Esophagus squamous epithelium (tissue), 5 donors: Measurements from ENCODE around the gene SMARCA2. TPM values are rescaled to one million over a fixed set of nuclear protein-coding genes. Genes with fewer than 3 reads are reported as not detected.

ENCODE experiments used
- DNase-seq: peaks from one replicate; lab custom pipeline; 2025; lab: John Stamatoyannopoulos, UW
- H3K27ac ChIP-seq, 4 donors: fragments of 200-600 bp; sonication (generic); one replicate each; pipeline ENCODE4 v1.5.1; 2016 to 2019; ENCODE audit warnings: mild to moderate bottlenecking in 1 of 4
- H3K27me3 ChIP-seq, 4 donors: fragments of 200-600 bp; sonication (generic); 1 replicate in 3 of 4; 2 replicates in 1 of 4; pipeline versions ENCODE4 v1.5.1 to v1.6.0; 2017 to 2021; ENCODE audit warnings: antibody characterized with exemption in 1 of 4
- H3K36me3 ChIP-seq, 3 donors: fragments of 200-600 bp; sonication (generic); one replicate each; pipeline ENCODE4 v1.5.1; 2016 to 2019
- H3K4me1 ChIP-seq, 3 donors: fragments of 200-600 bp; sonication (generic); one replicate each; pipeline ENCODE4 v1.5.1; 2017 to 2019
- H3K4me3 ChIP-seq, 4 donors: fragments of 200-600 bp; sonication (generic); 1 replicate in 3 of 4; 2 replicates in 1 of 4; pipeline ENCODE4 v1.5.1; 2016 to 2019; ENCODE audit warnings: mild to moderate bottlenecking in 2 of 4, moderate library complexity in 1 of 4
- H3K9me3 ChIP-seq, 3 donors: fragments of 200-600 bp; sonication (generic); one replicate each; pipeline ENCODE4 v1.5.1; 2016 to 2019
- POLR2A ChIP-seq, 4 donors: fragments of 450-650 bp; IDR thresholded peaks; one replicate each; pipeline ENCODE4 v1.6.1; 2017; ENCODE audit warnings: antibody characterized with exemption in 4 of 4, mild to moderate bottlenecking in 4 of 4, moderate library complexity in 3 of 4
- WGBS, 2 donors: methylation state at CpG; one replicate each; pipeline ENCODE4 v1.1.5; 2018; 5-methylcytosine and 5-hydroxymethylcytosine counted together
- intact Hi-C: fragments of 100-400 bp; cut with DNase I; formaldehyde crosslinking; loops from one replicate; pipeline ENCODE4 v1.15.0; 2022
- total RNA-seq, 4 donors: library from RNA; depleted of rRNA; stranded (reverse); fragments of >200 nt; gene quantifications; one replicate each; pipeline ENCODE4 v1.1.0, GENCODE V29; 2016
- TF ChIP-seq, protein P1 (sequence below), 6 experiments: fragments of 450-650 bp in 4 of 6; fragments of 200-600 bp in 2 of 6; sonication (generic) in 2 of 6; IDR thresholded peaks; one replicate each; pipeline ENCODE4 v1.5.1; 2016 to 2019; ENCODE audit warnings: antibody characterized with exemption in 6 of 6, mild to moderate bottlenecking in 4 of 6, moderate library complexity in 4 of 6
- donor health status: DM: yes; HTN: yes; CAD: no.

The SMARCA2 gene
- total RNA-seq, 4 donors from 2014 or later = 51.0 to 93.3 (median 64.1) TPM

DNA sequence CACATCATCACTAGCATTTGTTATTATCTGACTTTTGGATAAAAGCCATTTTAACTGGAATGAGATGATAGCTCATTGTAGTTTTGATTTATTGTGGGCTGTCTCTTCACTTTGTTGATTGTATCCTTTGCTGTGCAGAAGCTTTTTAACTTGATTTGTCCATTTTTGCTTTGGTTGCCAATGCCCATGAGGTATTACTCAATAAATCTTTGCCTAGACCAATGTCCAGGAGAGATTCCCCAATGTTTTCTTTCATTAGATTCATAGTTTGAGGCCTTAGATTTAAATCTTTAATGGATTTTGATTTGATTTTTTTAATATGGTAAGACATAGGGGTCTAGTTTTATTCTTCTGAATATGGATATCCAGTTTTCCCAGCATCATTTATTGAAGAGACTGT lies 28.8 kb upstream of the SMARCA2 start:
- no peak for DNase-seq
- no peak for TF ChIP-seq POLR2A (IDR thresholded peaks at IDR 0.05)
- TF ChIP-seq, protein P1, sequence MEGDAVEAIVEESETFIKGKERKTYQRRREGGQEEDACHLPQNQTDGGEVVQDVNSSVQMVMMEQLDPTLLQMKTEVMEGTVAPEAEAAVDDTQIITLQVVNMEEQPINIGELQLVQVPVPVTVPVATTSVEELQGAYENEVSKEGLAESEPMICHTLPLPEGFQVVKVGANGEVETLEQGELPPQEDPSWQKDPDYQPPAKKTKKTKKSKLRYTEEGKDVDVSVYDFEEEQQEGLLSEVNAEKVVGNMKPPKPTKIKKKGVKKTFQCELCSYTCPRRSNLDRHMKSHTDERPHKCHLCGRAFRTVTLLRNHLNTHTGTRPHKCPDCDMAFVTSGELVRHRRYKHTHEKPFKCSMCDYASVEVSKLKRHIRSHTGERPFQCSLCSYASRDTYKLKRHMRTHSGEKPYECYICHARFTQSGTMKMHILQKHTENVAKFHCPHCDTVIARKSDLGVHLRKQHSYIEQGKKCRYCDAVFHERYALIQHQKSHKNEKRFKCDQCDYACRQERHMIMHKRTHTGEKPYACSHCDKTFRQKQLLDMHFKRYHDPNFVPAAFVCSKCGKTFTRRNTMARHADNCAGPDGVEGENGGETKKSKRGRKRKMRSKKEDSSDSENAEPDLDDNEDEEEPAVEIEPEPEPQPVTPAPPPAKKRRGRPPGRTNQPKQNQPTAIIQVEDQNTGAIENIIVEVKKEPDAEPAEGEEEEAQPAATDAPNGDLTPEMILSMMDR (IDR thresholded peaks at IDR 0.05) = no peak
- peaks cover 0 to 5% (median 0%) of the 10 kb centered on the region in 3 donors for H3K4me1 ChIP-seq
- H3K27me3 ChIP-seq = no peaks in the 10 kb centered on the region
- intact Hi-C loops = no loop called here
- H3K4me3 ChIP-seq = no peak overlapping the region
- H3K36me3 ChIP-seq = no peaks in the 10 kb centered on the region
- no peak overlapping the region for H3K27ac ChIP-seq
- H3K9me3 ChIP-seq = no peaks in the 10 kb centered on the region

DNA sequence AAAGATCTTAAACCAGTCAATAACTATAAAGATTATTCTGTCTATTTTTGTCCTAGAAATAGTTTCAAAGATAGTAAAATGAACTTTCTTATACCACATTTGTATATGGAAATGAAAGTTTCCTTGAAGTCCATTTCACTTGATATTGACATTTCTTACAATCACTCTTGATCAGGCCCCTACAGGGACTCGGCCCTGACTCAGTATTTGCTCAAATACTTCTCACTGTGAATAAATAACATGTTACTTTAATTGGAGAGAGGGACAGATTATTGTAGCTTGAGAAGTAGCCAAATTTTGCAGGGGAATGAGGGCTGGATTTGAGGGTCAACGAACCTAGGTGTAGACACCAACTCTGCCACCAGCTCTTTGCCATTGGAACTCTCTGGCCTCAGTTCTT lies 25.6 kb upstream of the SMARCA2 start:
- intact Hi-C loops = no loop called here
- 77 to 85% methylated on average over 2 of the region's 2 CpGs for WGBS, 2 donors
- TF ChIP-seq, protein P1 (IDR thresholded peaks at IDR 0.05) = no peak
- no peak for TF ChIP-seq POLR2A (IDR thresholded peaks at IDR 0.05)
- Histone ChIP-seq H3K4me1 (no peaks in the 10 kb centered on the region), H3K4me3 (no peak overlapping the region), H3K9me3 (no peaks in the 10 kb centered on the region), H3K36me3 (no peaks in the 10 kb centered on the region), H3K27me3 (no peaks in the 10 kb centered on the region), H3K27ac (no peak overlapping the region)
- no peak for DNase-seq

DNA sequence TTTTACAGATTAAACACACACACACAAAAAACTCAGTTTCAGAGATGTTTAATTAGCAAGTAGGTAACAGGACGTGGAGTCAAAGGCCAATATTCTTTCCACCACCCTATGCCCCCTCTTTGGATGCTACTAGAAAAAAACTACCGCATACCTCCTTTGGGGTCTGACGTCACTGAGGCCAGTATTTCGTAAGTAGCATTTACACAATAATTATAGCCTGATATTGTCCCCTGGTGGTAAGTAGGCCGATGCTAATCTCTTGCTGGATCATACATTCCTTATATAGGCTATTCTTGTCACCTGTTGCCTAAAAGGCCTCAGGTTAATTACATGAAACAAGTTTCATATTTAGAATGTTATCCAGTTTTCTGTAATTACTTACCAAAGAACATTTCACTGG lies 21.0 kb upstream of the SMARCA2 start:
- H3K4me1 ChIP-seq = no peaks in the 10 kb centered on the region
- 86 to 87% methylated on average over 5 of the region's 5 CpGs for WGBS, 2 donors
- no peak overlapping the region for H3K27ac ChIP-seq
- H3K27me3 ChIP-seq = no peaks in the 10 kb centered on the region
- intact Hi-C loops = no loop called here
- no peak overlapping the region for H3K4me3 ChIP-seq
- no peaks in the 10 kb centered on the region for H3K36me3 ChIP-seq
- no peak for DNase-seq
- no peaks in the 10 kb centered on the region for H3K9me3 ChIP-seq
- TF ChIP-seq, protein P1 (IDR thresholded peaks at IDR 0.05) = no peak
- TF ChIP-seq POLR2A (IDR thresholded peaks at IDR 0.05) = no peak

DNA sequence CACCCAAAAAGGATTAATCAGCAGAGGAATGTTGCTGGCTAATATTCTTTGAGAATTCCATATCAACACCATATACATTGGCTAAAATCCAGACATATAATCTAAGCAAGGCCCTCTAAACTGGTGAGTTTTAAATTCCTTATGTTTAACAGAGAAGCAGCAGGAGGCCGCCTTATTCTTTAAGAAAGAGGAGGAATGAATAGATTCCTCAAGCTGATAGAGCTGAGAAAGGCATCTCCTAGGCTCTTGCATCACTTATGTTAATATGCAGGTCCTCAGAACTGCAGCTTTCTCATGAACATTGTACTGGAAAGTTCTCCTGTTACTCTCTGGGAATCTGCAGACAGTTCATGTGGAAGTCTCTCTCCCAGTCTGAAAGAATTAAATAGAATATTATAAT lies 20.1 kb upstream of the SMARCA2 start:
- Histone ChIP-seq H3K4me3 (no peak overlapping the region), H3K9me3 (no peaks in the 10 kb centered on the region), H3K36me3 (no peaks in the 10 kb centered on the region), H3K27ac (no peak overlapping the region), H3K27me3 (no peaks in the 10 kb centered on the region), H3K4me1 (no peaks in the 10 kb centered on the region)
- intact Hi-C loops = no loop called here
- WGBS, 2 donors = 70 to 96% methylated on average over 1 of the region's 1 CpG
- no peak for TF ChIP-seq POLR2A (IDR thresholded peaks at IDR 0.05)
- TF ChIP-seq, protein P1 (IDR thresholded peaks at IDR 0.05) = no peak
- DNase-seq = no peak

DNA sequence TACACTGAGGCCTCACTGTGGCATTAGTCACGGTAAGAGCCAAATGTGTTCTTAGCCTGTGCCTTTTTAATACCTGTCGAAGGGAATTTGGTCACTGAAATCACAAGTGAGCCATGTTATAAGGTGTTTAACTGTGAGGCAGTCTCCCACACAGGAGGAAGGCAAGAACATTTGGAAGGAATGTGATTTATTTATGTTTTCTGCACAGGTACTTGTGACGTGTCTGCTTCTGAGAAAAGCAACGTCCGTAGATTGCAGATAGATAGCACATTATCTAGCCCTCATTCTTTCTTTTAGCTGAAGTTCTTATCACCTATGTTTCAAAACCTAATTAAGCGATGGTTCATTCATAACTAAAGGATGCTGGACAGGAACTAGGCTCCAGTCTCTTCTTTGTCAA lies 19.0 kb upstream of the SMARCA2 start:
- WGBS, 2 donors = 94 to 96% methylated on average over 6 of the region's 6 CpGs
- DNase-seq = no peak
- Histone ChIP-seq H3K27ac (no peak overlapping the region), H3K27me3 (no peaks in the 10 kb centered on the region), H3K9me3 (no peaks in the 10 kb centered on the region), H3K4me1 (no peaks in the 10 kb centered on the region), H3K4me3 (no peak overlapping the region), H3K36me3 (no peaks in the 10 kb centered on the region)
- TF ChIP-seq, protein P1 (IDR thresholded peaks at IDR 0.05) = no peak
- no peak for TF ChIP-seq POLR2A (IDR thresholded peaks at IDR 0.05)
- intact Hi-C loops = no loop called here
